GM23338 (cell line): Measurements from ENCODE around the gene CACNA2D4.

Experiments
- CREB1 ChIP-seq: fragments of 250-450 bp; sonication (Bioruptor Pico); IDR thresholded peaks from 2 replicates; pipeline ENCODE4 v1.5.0; 2020; ENCODE audit warnings: low read depth, mild to moderate bottlenecking, moderate library complexity
- EZH2 ChIP-seq: fragments of 200-600 bp; sonication (generic); IDR thresholded peaks from one replicate; pipeline ENCODE4 v1.8.0; 2017; ENCODE audit warnings: antibody characterized with exemption, mild to moderate bottlenecking, low read depth; ENCODE audit not compliant: unreplicated experiment
- EZH2phosphoT487 ChIP-seq: fragments of 200-600 bp; sonication (generic); IDR thresholded peaks from one replicate; pipeline ENCODE4 v1.8.1; 2018; ENCODE audit warnings: antibody characterized with exemption; ENCODE audit not compliant: unreplicated experiment
- JUNB ChIP-seq: IDR thresholded peaks from one replicate; pipeline ENCODE4 v1.6.1; 2016; ENCODE audit warnings: antibody characterized with exemption; ENCODE audit not compliant: unreplicated experiment
- NANOG ChIP-seq: IDR thresholded peaks from 2 replicates; pipeline ENCODE4 v1.6.1; 2016; ENCODE audit warnings: antibody characterized with exemption, borderline replicate concordance
- POLR2AphosphoS5 ChIP-seq: IDR thresholded peaks from 2 replicates; pipeline ENCODE4 v1.6.1; 2016; ENCODE audit warnings: antibody characterized with exemption, low read depth
- STAT1 ChIP-seq: IDR thresholded peaks from one replicate; pipeline ENCODE4 v1.6.1; 2016; ENCODE audit warnings: antibody characterized with exemption; ENCODE audit not compliant: unreplicated experiment
- ZNF114 ChIP-seq: fragments of 250-450 bp; sonication (Bioruptor Pico); IDR thresholded peaks from 2 replicates; pipeline ENCODE4 v1.5.0; 2020; ENCODE audit warnings: mild to moderate bottlenecking, moderate library complexity
- ZNF331 ChIP-seq: fragments of 250-450 bp; sonication (Bioruptor Pico); IDR thresholded peaks from 2 replicates; pipeline ENCODE4 v1.5.0; 2020; ENCODE audit warnings: low read depth, mild to moderate bottlenecking, moderate library complexity
- TF ChIP-seq, protein P1 (sequence below): IDR thresholded peaks from 2 replicates; pipeline ENCODE4 v1.6.1; 2016; ENCODE audit warnings: antibody characterized with exemption
- TF ChIP-seq, protein P2 (sequence below), 2 experiments: fragments of 200-600 bp in 1 of 2; sonication (generic) in 1 of 2; conservative IDR thresholded peaks; 2 replicates each; pipeline versions ENCODE4 v1.5.1 to v1.6.1; 2016 to 2017; ENCODE audit warnings: antibody characterized with exemption in 2 of 2, low read depth in 2 of 2, mild to moderate bottlenecking in 2 of 2, moderate library complexity in 1 of 2
- TF ChIP-seq, protein P3 (sequence below): IDR thresholded peaks from one replicate; pipeline ENCODE4 v1.6.1; 2018; ENCODE audit warnings: antibody characterized with exemption; ENCODE audit not compliant: unreplicated experiment
- TF ChIP-seq, protein P4 (sequence below): fragments of 250-450 bp; sonication (Bioruptor Pico); IDR thresholded peaks from 2 replicates; pipeline ENCODE4 v1.5.0; 2020; ENCODE audit warnings: mild to moderate bottlenecking, moderate library complexity

DNA sequence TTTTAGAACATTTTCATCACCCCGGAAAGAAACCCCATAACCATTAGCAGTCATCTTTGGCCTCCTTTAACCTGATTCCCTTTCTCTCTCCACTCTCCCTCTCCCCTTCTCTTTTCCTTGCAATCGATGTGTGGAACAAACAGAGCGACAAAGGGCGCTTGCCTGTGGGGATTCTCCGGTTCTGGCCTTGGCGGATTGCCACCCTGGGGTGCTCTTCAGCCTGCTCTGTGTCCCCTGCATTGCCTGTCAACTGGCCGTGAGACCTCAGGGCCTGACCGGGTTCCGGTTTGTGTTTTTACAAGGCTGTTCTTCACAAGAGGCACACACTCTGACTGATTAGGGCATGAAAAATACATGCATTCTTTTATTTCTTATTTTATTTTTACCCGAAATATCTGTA, 70.3 kb downstream of the CACNA2D4 start:
- no peak for TF ChIP-seq POLR2AphosphoS5
- no peak for TF ChIP-seq EZH2phosphoT487
- TF ChIP-seq, protein P1, sequence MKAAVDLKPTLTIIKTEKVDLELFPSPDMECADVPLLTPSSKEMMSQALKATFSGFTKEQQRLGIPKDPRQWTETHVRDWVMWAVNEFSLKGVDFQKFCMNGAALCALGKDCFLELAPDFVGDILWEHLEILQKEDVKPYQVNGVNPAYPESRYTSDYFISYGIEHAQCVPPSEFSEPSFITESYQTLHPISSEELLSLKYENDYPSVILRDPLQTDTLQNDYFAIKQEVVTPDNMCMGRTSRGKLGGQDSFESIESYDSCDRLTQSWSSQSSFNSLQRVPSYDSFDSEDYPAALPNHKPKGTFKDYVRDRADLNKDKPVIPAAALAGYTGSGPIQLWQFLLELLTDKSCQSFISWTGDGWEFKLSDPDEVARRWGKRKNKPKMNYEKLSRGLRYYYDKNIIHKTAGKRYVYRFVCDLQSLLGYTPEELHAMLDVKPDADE: no peak
- TF ChIP-seq, protein P2, sequence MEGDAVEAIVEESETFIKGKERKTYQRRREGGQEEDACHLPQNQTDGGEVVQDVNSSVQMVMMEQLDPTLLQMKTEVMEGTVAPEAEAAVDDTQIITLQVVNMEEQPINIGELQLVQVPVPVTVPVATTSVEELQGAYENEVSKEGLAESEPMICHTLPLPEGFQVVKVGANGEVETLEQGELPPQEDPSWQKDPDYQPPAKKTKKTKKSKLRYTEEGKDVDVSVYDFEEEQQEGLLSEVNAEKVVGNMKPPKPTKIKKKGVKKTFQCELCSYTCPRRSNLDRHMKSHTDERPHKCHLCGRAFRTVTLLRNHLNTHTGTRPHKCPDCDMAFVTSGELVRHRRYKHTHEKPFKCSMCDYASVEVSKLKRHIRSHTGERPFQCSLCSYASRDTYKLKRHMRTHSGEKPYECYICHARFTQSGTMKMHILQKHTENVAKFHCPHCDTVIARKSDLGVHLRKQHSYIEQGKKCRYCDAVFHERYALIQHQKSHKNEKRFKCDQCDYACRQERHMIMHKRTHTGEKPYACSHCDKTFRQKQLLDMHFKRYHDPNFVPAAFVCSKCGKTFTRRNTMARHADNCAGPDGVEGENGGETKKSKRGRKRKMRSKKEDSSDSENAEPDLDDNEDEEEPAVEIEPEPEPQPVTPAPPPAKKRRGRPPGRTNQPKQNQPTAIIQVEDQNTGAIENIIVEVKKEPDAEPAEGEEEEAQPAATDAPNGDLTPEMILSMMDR (conservative IDR thresholded peaks at IDR 0.05; ENCODE audit: low read depth in 2 of 2): no peak
- no peak for TF ChIP-seq JUNB
- TF ChIP-seq, protein P3, sequence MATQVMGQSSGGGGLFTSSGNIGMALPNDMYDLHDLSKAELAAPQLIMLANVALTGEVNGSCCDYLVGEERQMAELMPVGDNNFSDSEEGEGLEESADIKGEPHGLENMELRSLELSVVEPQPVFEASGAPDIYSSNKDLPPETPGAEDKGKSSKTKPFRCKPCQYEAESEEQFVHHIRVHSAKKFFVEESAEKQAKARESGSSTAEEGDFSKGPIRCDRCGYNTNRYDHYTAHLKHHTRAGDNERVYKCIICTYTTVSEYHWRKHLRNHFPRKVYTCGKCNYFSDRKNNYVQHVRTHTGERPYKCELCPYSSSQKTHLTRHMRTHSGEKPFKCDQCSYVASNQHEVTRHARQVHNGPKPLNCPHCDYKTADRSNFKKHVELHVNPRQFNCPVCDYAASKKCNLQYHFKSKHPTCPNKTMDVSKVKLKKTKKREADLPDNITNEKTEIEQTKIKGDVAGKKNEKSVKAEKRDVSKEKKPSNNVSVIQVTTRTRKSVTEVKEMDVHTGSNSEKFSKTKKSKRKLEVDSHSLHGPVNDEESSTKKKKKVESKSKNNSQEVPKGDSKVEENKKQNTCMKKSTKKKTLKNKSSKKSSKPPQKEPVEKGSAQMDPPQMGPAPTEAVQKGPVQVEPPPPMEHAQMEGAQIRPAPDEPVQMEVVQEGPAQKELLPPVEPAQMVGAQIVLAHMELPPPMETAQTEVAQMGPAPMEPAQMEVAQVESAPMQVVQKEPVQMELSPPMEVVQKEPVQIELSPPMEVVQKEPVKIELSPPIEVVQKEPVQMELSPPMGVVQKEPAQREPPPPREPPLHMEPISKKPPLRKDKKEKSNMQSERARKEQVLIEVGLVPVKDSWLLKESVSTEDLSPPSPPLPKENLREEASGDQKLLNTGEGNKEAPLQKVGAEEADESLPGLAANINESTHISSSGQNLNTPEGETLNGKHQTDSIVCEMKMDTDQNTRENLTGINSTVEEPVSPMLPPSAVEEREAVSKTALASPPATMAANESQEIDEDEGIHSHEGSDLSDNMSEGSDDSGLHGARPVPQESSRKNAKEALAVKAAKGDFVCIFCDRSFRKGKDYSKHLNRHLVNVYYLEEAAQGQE: no peak
- no peak for TF ChIP-seq NANOG
- TF ChIP-seq CREB1 (CRISPR knock-in tag): no peak
- no peak for TF ChIP-seq EZH2
- no peak for TF ChIP-seq ZNF331 (CRISPR knock-in tag)
- TF ChIP-seq ZNF114 (CRISPR knock-in tag): no peak
- no peak for TF ChIP-seq STAT1
- TF ChIP-seq, protein P4, sequence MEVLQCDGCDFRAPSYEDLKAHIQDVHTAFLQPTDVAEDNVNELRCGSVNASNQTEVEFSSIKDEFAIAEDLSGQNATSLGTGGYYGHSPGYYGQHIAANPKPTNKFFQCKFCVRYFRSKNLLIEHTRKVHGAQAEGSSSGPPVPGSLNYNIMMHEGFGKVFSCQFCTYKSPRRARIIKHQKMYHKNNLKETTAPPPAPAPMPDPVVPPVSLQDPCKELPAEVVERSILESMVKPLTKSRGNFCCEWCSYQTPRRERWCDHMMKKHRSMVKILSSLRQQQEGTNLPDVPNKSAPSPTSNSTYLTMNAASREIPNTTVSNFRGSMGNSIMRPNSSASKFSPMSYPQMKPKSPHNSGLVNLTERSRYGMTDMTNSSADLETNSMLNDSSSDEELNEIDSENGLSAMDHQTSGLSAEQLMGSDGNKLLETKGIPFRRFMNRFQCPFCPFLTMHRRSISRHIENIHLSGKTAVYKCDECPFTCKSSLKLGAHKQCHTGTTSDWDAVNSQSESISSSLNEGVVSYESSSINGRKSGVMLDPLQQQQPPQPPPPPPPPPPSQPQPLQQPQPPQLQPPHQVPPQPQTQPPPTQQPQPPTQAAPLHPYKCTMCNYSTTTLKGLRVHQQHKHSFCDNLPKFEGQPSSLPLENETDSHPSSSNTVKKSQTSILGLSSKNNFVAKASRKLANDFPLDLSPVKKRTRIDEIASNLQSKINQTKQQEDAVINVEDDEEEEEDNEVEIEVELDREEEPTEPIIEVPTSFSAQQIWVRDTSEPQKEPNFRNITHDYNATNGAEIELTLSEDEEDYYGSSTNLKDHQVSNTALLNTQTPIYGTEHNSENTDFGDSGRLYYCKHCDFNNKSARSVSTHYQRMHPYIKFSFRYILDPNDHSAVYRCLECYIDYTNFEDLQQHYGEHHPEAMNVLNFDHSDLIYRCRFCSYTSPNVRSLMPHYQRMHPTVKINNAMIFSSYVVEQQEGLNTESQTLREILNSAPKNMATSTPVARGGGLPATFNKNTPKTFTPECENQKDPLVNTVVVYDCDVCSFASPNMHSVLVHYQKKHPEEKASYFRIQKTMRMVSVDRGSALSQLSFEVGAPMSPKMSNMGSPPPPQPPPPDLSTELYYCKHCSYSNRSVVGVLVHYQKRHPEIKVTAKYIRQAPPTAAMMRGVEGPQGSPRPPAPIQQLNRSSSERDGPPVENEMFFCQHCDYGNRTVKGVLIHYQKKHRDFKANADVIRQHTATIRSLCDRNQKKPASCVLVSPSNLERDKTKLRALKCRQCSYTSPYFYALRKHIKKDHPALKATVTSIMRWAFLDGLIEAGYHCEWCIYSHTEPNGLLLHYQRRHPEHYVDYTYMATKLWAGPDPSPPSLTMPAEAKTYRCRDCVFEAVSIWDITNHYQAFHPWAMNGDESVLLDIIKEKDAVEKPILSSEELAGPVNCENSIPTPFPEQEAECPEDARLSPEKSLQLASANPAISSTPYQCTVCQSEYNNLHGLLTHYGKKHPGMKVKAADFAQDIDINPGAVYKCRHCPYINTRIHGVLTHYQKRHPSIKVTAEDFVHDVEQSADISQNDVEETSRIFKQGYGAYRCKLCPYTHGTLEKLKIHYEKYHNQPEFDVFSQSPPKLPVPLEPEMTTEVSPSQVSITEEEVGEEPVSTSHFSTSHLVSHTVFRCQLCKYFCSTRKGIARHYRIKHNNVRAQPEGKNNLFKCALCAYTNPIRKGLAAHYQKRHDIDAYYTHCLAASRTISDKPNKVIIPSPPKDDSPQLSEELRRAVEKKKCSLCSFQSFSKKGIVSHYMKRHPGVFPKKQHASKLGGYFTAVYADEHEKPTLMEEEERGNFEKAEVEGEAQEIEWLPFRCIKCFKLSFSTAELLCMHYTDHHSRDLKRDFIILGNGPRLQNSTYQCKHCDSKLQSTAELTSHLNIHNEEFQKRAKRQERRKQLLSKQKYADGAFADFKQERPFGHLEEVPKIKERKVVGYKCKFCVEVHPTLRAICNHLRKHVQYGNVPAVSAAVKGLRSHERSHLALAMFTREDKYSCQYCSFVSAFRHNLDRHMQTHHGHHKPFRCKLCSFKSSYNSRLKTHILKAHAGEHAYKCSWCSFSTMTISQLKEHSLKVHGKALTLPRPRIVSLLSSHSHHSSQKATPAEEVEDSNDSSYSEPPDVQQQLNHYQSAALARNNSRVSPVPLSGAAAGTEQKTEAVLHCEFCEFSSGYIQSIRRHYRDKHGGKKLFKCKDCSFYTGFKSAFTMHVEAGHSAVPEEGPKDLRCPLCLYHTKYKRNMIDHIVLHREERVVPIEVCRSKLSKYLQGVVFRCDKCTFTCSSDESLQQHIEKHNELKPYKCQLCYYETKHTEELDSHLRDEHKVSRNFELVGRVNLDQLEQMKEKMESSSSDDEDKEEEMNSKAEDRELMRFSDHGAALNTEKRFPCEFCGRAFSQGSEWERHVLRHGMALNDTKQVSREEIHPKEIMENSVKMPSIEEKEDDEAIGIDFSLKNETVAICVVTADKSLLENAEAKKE: no peak
